ENCODE results near the gene CFAP99. TPM values are rescaled to one million over a fixed set of nuclear protein-coding genes. Genes with fewer than 3 reads are reported as not detected.
"Not testable (repeated sequence)": the region's sequence is repeated elsewhere in the genome, so short reads cannot be mapped to it uniquely, and the experiment has no call there.

CFAP99 gene
- total RNA-seq, 2 donors from 2014 or later: not detected

GRCh38 chr4:2427383-2428334 is 8.9 kb downstream of the CFAP99 start:
- peak; percentile 43 for DNase-seq
- Mint-ChIP-seq H3K27ac (no peak overlapping the region), H3K9me3 (no peaks in the 10 kb centered on the region), H3K4me1 (no peaks in the 10 kb centered on the region), H3K36me3 (ENCODE audit: low read depth) (no peaks in the 10 kb centered on the region), H3K4me3 (no peak overlapping the region), H3K27me3 (ENCODE audit: insufficient read depth) (peaks cover 6% of the 10 kb centered on the region)
- Histone ChIP-seq H3K36me3 (ENCODE audit: control insufficient read depth, insufficient read depth, low read length) (no peaks in the 10 kb centered on the region), H3K9ac (ENCODE audit: extremely low read depth, low read length, poor library complexity, severe bottlenecking) (no peak overlapping the region), H3K4me1 (ENCODE audit: control insufficient read depth, insufficient read depth, low read length) (no peaks in the 10 kb centered on the region), H3K9me3 (ENCODE audit: control insufficient read depth, low read length) (no peaks in the 10 kb centered on the region), H3K4me3 (ENCODE audit: low read length) (no peak overlapping the region), H3K27ac (ENCODE audit: low read depth, low read length) (no peak overlapping the region), H3K27me3 (ENCODE audit: control insufficient read depth, insufficient read depth, low read length, poor library complexity, severe bottlenecking) (peaks cover under 1% of the 10 kb centered on the region)
- TF ChIP-seq CTCF (conservative IDR thresholded peaks at IDR 0.05): no peak
- WGBS, 2 experiments (ENCODE audit: insufficient coverage in 1 of 2, insufficient read length in 1 of 2): 92 to 93% methylated on average over 13 to 23 of the region's 23 CpGs

- H3K27me3 Mint-ChIP-seq (ENCODE audit: insufficient read depth): peaks cover 3% of the 10 kb centered on the region
- Histone ChIP-seq H3K9me3 (ENCODE audit: control insufficient read depth, low read length) (no peaks in the 10 kb centered on the region), H3K4me1 (ENCODE audit: control insufficient read depth, insufficient read depth, low read length) (no peaks in the 10 kb centered on the region), H3K4me3 (ENCODE audit: low read length) (no peak overlapping the region), H3K36me3 (ENCODE audit: control insufficient read depth, insufficient read depth, low read length) (no peaks in the 10 kb centered on the region), H3K9ac (ENCODE audit: extremely low read depth, low read length, poor library complexity, severe bottlenecking) (no peak overlapping the region), H3K27me3 (ENCODE audit: control insufficient read depth, insufficient read depth, low read length, poor library complexity, severe bottlenecking) (no peaks in the 10 kb centered on the region), H3K27ac (ENCODE audit: low read depth, low read length) (no peak overlapping the region)
- 91 to 92% methylated on average over 20 to 25 of the region's 25 CpGs for WGBS, 2 experiments (ENCODE audit: insufficient coverage in 1 of 2, insufficient read length in 1 of 2)
- H3K4me1 Mint-ChIP-seq: no peaks in the 10 kb centered on the region
- no peak for DNase-seq
- no peaks in the 10 kb centered on the region for H3K36me3 Mint-ChIP-seq (ENCODE audit: low read depth)
- no peaks in the 10 kb centered on the region for H3K9me3 Mint-ChIP-seq
- H3K27ac Mint-ChIP-seq: no peak overlapping the region
- TF ChIP-seq CTCF (conservative IDR thresholded peaks at IDR 0.05): no peak
- H3K4me3 Mint-ChIP-seq: no peak overlapping the region
Measured at GRCh38 chr4:2428496-2429213, 9.9 kb downstream of the CFAP99 start.

- H3K36me3 Mint-ChIP-seq (ENCODE audit: low read depth); H3K27ac ChIP-seq (ENCODE audit: low read depth, low read length); DNase-seq; H3K9me3 ChIP-seq (ENCODE audit: control insufficient read depth, low read length); H3K36me3 ChIP-seq (ENCODE audit: control insufficient read depth, insufficient read depth, low read length); H3K27me3 Mint-ChIP-seq (ENCODE audit: insufficient read depth); H3K9ac ChIP-seq (ENCODE audit: extremely low read depth, low read length, poor library complexity, severe bottlenecking); H3K9me3 Mint-ChIP-seq; H3K4me1 Mint-ChIP-seq; H3K4me3 ChIP-seq (ENCODE audit: low read length); H3K27me3 ChIP-seq (ENCODE audit: control insufficient read depth, insufficient read depth, low read length, poor library complexity, severe bottlenecking); H3K4me3 Mint-ChIP-seq; H3K4me1 ChIP-seq (ENCODE audit: control insufficient read depth, insufficient read depth, low read length); H3K27ac Mint-ChIP-seq: not testable (repeated sequence)
- WGBS, 2 experiments (ENCODE audit: insufficient coverage in 1 of 2, insufficient read length in 1 of 2): 92 to 94% methylated on average over 16 to 39 of the region's 49 CpGs
Measured at GRCh38 chr4:2429945-2430757, 11.4 kb downstream of the CFAP99 start.
